HG02884 (cell line): ENCODE measurements around the gene DLX5.
A peak's percentile ranks its signal among the peaks of the same experiment; 100 is the strongest.
"Not testable (repeated sequence)": the region's sequence is repeated elsewhere in the genome, so short reads cannot be mapped to it uniquely, and the experiment has no call there.

Experiments used
- ATAC-seq: cut with Tn5 transposase; IDR thresholded peaks from one replicate; pipeline ENCODE4 v1.9.1; 2021; ENCODE audit warnings: mild to moderate bottlenecking, moderate library complexity; ENCODE audit not compliant: unreplicated experiment

Gene DLX5

DNA sequence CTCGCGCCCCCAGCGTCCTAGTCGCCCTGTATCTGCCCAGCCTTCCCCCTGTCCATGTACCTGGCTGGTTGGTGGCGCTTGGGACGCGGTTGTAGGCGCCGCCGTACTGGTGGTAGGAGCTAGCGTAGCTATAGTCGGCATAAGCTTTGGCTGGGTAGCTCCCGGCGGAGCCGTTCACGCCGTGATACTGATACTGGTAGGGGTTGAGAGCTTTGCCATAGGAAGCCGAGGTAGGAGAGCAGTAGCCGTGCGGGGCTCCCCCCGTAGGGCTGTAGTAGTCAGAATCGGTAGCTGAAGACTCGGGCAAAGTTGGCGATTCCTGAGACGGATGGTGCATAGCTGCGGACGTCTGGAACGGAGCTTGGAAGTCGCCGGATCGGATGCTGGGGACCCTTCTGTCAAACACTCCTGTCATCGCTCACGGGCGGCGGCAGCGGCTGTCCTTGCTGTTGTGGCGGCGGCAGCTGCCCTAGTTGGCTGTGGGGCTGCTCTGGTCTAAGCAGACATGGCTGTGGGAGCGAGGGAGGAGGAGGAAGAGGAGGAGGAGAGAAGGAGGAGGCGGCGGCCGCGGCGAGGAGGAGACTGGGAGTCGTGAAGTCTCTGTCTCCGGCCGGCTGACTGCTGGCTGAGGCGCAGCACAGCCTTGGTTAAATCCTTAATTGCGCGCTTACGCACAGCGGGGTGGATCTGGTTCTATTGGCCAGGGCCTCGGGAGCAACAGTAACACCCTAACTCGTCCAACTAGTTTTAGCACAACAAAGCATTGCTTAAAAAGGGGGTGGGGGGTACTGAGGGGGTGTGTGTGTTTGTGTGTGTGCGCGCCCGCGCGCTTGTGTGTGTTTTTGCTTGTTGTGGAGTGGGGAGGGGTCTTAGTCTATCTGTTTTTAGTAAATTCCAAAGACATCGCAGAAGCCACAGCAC is at the start of gene DLX5:
Gene DLX5 (minus strand): TSS at position 623 of the 921 bp plus-strand sequence. CDS start 208 bp downstream, at position 415.
- ATAC-seq = no peak

DNA sequence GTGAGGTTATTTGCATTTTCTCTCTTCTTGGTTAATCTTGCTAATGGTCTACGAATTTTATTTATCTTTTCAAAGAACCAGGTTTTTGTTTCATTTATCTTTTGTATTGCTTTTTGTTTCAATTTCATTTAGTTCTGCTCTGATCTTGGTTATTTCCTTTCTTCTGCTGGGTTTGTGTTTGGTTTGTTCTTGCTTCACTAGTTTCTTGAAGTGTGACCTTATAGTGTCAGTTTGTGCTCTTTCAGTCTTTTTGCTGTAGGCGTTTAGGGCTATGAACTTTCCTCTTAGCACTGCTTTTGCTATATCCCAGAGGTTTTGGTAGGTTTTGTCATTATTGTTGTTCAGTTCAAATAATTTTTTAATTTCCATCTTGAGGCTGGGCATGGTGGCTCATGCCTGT is 47.4 kb upstream of the DLX5 start:
- ATAC-seq = not testable (repeated sequence)

DNA sequence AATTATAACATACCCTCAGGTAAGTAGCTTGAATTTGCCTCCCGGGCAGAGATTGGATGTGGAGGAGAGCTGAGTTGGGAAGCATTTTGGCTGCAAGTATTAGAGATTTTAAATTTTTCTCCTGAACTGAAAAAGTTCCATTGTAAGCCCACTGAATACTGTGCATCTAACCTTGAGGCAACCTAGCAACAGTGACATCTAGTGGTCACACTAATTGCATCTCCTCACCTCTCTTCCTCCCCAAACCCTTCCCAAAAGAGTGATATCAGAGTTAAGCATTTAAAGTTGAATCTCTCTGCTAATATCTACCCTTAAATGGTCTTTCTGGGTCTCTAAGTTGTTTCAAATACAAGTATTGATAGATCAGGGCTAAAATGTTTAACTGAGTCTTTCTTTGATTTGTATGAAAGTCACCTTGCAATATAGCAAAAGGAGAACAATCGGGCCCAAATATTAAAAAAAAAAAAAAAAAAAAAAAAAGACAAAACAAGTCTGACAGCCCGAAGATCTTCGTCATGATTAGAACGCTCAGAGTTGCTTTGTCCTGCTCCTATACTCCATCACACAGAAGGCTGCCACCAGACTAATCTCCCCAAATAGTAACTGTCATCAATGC is 40.4 kb upstream of the DLX5 start:
- peak; percentile 93 for ATAC-seq

DNA sequence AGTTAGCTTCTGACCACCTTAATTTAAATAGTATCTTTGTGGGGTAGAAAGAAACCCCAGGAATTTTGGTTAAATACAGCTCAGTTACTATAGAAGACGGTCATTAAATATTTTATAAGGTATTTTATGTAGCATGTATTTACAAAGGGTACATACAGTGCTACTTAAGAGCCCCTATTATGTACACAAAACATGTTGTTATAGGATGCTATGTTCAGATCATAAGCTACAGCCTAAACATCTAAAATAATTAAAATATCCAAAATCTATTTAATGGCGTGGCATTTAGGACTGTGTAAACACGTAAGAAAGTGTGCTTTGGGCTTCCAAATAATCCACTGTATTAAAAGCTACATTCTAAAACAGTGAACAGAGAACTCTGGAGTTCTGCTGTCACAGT is 39.4 kb upstream of the DLX5 start:
- no peak for ATAC-seq

DNA sequence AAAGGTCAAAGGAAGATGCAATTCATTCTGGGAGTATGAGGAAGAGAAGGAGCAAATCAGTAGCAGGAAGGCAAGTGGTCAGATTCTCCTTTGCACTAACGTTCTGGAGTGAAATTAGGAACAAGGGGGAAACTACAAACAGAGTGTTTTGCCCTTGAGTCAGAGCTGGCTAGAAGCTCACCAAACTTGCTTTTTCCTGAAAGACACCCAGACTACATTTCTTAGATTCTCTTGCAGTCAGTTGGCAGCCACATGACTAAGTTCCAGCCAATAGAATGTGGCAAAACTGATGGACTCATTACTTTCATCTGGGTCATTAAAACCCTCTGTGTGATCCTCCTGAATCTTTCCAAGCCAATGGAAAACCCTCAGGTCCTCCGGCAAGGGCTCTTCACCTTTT is 18.6 kb upstream of the DLX5 start:
- ATAC-seq = no peak

DNA sequence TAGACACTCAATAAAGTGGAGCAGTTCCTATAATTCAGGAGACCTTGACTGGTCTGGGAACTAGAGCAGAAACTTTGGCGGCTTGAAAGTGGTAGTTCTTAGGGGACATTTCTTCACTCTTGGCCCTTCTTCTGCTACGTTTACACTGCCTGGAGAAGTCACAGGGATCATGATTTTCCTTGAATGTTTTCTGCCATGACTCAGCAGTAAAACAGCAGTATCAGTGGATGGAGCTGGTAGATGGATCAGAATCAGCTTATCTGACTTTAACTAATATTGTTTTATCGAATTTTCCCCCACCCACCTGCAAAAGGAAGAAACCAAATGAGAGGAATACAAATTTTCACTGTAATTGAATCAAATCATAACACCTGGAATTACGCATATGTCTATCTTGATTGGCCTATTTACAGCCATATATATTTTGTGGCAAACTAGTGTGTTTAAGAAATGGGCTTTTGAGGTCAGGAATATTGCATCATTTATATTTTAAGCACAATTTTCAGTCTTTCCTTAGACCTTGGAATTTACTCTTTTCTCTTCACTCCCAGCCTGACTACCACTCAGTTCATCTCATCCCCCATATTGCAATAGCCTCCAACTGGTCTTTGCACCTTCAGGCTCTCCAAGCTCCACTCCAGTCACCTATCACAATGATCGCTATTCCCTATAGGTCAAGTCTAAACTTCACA is 14.9 kb upstream of the DLX5 start:
- ATAC-seq = no peak

DNA sequence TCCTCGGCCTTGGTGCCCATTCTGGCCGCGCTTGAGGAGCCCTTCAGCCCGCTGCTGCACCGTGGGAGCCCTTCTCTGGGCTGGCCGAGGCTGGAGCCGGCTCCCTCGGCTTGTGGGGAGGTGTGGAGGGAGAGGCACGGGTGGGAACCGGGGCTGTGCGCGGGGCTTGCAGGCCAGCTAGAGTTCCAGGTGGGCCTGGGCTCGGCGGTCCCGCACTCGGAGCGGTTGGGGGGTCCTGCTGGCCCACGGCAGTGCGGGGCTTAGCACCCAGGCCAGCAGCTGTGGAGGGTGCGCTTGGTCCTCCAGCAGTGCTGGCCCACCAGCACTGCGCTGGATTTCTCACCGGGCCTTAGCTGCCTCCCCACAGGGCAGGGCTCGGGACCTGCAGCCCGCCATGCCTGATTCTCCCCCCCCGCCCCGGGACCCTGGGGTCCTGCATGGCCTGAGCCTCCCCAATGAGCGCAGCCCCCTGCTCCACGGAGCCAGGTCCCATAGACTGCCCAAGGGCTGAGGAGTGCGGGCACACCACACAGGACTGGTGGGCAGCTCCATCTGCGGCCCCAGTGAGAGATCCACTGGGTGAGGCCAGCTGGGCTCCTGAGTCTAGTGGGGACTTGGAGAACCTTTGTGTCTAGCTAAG is 9.7 kb upstream of the DLX5 start:
- ATAC-seq = not testable (repeated sequence)

DNA sequence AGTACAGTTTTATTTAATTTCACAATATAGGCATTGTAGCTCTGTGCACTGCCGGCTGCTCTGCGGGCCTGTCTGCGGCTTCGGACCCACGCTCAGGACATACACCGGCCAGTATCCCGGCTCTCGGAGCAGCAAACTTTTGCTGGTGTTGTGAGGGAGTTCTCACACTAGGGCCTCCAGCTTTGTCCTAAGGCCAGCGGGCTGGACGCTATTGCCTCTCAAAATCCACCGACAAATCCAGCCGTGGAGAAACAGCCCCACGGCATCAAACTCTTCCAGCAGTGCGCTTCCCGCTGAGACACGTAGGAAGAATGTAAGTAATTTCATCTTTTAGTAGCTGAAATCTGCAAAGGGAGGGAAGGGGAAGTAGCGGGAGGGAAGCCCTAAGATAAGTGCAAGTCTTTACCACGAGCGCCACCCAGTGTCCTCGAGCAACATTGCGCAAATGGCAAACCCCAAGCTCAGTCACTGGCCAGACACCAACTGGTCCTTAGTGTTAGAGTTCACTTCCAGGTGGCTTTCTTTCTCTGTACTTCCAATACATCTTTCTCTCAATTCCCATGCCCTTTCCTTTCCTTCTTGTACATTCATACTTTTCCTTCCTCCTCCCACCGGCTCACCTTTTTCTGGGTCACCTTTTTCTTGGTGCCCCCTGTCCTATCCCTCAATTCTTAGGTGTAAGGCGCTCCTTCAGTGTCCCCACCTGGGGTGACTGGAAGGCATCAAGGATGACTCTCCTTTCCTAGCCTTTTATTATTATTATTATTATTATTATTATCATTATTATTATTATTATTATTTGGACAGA is 3.0 kb upstream of the DLX5 start:
- peak; percentile 80 for ATAC-seq

DNA sequence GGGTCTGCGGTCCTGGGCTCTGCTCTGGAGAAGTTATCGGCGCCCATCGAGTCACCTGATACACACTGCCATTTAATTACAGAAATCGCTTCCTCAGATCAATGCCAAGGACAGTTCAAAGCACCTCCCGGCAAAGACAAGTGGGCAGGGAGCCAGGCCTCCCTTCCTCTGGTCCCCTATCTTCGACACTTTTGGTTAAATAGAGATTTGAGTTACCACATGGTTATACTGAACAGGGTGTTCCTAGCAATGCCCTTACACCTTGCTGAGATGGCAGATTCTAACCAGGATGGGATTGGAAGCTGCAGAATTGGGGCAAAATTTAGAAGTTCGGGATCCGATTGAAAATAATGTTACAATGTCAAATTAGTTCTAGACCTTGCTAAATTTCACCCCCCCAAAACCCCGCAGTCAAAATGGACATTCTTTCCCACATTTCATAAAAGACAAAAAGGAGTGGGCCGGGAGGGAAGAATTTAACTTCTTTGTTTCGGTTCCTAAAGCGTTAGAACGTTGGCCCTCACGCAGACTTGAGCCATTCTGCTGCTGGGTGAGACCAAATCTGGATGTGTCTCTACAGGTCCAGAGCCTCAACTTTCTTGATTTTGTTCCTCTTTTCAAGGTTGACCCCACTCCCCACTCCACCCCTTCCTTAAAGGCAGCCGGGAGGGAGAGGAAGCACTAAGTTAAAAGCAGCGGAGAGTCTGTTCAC is 2.2 kb upstream of the DLX5 start:
- ATAC-seq = no peak

DNA sequence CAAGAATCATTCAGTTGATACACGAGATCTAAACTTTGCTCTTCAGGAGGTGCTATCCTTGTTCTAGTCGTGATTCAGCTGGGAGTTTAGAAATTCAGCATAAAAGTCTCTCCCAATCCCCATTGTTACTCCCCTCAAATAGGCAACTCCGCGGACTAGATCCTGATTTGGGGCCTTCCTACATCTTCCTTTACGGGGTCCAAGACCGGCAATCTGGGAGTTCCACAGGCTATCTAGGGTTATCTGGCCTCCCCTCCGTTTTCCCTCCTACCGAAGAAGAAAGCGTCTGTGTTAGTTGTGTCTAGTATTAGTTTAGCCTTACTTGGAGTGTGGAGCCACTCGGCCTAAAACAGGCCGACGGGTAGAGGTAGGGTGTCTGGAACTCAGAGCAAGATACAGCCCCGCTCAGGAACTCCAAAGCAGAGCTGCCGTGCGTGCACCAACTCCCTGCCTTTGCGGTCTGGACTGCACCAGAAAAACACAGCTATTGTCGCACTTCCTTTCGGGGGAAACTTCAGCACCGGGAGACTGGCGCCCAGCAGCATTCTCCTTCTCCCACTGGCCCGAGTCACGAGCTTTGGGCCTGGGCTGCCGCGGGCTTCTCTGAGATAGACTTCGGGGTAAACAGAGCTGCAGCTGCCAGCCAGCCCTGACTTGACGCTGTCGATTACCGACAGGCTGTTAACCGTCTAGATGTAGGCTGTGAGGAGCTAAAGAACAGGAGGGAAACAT is 1.5 kb upstream of the DLX5 start:
- no peak for ATAC-seq

DNA sequence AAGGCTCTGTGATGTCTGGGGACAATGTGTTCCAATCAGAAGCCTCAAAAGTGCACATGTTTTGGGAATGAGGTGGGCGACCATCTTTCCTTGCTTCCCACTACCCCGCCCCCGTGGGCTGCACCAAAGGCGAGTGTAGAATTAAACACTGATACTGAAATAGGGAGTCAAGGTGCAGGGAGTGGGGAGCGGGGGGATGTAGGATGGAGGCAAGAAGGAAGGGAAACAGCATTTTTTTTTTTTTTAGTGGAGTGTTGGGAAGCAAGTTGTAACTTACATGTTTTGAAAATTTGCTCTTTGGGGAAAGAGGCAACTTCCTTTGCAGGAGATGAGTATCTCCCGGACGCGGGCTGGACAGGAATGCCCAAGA is 484 bp upstream of the DLX5 start:
- no peak for ATAC-seq

DNA sequence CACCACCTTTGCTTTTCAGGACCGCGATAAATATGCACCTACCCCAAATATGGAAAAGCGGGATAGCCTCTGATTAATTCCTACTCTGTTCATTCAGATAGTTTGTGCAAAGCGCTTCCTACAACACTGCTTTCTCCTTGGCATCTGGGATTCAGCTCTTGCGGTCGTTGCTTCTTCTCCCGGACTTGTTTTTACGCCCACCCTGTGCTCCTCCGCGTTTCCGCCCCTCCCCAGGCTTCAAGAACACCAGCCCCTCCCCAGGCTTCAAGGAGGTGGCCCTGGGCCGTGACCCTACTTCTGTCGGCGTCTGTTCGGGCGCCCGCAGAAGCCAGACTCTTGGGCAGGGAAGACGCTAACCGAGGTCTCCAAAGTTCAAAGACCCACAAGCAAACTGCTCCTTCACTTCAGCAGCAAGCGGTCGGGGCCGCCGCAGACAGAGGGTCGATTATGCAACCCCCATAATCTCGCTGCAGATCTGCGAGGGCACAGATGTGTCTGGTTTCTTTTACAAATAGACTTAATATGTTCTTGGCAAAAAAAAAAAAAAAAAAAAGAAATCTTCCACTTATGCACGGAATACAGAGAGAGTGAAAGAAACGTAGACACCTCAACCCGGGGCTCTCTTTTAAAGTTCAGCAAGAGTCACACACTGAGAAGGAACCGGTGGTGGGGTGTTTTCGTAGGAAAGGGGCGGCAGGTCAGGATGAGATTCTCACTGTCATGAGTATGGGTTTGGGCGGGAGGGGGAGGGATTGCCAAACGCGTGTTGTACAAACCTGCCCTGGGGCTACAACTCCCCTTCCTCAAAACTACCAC is 1.9 kb downstream of the DLX5 start:
- no peak for ATAC-seq

DNA sequence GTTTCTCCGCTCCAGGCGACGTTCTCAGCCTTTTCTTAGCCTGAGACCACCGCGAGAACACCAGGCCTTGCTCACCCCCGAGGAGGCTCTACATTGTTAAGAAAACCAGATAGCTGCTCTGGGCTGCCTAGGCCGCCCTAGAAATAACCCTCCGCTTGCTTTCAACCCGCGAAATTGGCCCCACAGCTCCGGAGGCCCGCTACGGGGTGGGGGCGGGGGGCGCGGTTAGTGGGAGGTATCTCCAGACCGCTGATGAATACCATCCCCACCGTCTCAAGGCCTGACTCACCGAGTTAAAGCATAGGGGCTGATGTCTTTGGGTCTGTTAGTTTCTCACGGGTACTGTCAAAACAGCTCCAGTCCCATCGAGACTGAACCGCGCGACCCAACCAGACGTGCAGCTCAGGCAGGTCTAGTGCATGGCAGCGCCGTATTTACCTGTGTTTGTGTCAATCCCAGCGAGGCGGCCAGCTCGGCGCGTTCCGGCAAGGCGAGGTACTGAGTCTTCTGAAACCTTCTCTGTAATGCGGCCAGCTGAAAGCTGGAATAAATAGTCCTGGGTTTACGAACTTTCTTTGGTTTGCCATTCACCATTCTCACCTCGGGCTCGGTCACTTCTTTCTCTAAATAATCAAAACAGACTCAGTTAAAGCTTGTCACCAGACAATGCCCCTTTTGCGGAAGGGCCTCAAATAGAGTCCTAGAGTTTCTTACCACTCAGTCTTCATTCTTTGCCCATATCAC is 2.7 kb downstream of the DLX5 start:
- no peak for ATAC-seq

DNA sequence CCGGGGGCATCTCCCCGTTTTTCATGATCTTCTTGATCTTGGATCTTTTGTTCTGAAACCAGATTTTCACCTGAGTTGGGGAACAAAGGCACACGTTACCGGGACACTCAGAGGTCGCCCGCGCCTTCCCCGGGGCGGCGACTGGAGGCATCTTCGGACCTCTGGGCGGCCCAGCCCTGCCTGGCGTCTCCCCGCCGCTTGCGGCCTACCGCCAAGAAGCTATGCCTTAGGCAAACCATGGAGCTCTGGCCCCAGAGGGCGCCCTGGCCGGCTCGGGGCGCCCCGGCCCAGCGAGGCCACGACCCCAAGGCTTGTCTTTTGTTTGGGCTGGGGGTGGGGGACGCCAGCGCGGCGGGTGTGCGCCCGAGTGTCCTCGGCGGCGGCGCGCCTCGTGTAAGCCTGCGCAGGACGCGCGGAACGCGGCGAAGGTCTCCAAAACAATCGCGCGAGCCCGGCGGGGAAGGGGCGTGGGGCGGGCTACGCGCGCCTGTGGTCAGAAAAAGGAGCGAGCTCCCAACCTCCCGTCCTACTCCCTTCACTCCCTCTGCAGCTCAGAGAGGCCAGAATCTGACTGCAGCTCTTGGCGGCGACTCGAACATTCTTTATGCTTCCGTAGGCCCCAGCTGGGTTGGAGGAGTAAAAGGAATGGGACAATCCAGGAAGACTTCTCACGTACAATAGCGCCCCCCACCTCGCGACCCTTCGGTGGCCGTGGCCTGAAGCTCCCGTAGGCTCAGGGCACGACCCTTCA is 3.5 kb downstream of the DLX5 start:
- no peak for ATAC-seq

DNA sequence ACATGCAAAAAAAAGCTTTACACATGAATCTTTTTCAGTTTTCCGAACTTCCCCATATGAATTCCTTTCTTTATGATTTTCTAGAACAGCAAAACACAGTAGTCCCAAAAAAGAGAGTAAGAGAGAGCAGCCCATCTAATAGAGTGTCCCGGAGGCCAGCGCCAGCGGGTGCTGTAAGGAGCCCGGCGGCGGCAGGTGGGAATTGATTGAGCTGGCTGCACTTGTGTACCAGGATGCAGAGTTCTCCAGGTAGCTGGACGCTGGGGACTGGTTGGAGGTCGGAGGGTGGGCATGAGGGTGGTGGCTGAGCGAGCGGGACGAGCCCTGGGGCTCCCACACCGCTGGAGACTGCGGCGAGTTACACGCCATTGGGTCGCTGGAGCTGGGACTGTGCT is 4.0 kb downstream of the DLX5 start:
- ATAC-seq = no peak

DNA sequence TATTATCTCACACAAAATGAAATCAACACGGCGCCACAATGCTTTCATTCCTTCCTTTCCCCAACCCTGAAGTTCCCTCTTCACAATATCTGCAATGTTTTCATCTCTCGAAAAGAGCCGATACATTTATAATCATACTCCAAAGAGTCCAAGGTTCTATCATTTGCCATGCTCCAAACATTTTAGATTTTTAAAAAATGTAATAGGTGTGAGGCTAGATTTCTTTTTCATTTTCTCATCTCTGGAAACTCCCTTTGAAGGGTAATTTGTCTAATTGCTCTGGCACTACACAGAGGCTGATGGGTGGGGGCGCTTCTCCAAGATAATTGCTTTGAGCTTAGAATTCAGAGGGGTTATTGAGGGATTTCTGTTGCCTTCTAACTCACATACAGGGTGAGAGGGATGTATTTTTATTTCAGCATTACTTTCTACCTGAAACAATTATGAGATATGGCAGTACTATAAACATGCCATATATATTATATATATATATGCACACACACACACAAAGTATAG is 4.9 kb downstream of the DLX5 start:
- ATAC-seq = no peak
